Neural progenitor cell (in vitro differentiated cells): ENCODE measurements around the gene ANKFY1. TPM values are rescaled to one million over a fixed set of nuclear protein-coding genes. Genes with fewer than 3 reads are reported as not detected.

Experiments used
- DNase-seq: peaks from one replicate; pipeline ENCODE4 v3.0.0-alpha.2; 2016; ENCODE audit warnings: low spot score
- H2AFZ ChIP-seq: fragments of 200-600 bp; sonication (generic); replicated peaks from 2 replicates; pipeline ENCODE4 v1.6.1; 2016; ENCODE audit warnings: antibody characterized with exemption
- H3F3A ChIP-seq: fragments of 200-600 bp; sonication (generic); 2 replicates; pipeline ENCODE4 v1.6.1; 2016; ENCODE audit warnings: antibody characterized with exemption, low read depth
- H3K27ac ChIP-seq: fragments of 200-600 bp; sonication (generic); 2 replicates; pipeline ENCODE4 v1.5.1; 2016; ENCODE audit warnings: mild to moderate bottlenecking
- H3K27me3 ChIP-seq: fragments of 200-600 bp; sonication (generic); 2 replicates; pipeline ENCODE4 v1.6.1; 2016; ENCODE audit warnings: mild to moderate bottlenecking, moderate library complexity
- H3K36me3 ChIP-seq: fragments of 200-600 bp; sonication (generic); 2 replicates; pipeline ENCODE4 v1.5.1; 2016
- H3K4me1 ChIP-seq: fragments of 200-600 bp; sonication (generic); 2 replicates; pipeline ENCODE4 v1.6.1; 2016; ENCODE audit warnings: mixed run types
- H3K4me2 ChIP-seq: fragments of 200-600 bp; sonication (generic); 2 replicates; pipeline ENCODE4 v1.6.1; 2016
- H3K4me3 ChIP-seq: fragments of 200-600 bp; sonication (generic); 2 replicates; pipeline ENCODE4 v1.5.1; 2016
- H3K79me2 ChIP-seq: fragments of 200-600 bp; sonication (generic); 2 replicates; pipeline ENCODE4 v1.6.1; 2016; ENCODE audit warnings: low read depth
- H3K9ac ChIP-seq: fragments of 200-600 bp; sonication (generic); 2 replicates; pipeline ENCODE4 v1.6.1; 2016
- H3K9me3 ChIP-seq: fragments of 200-600 bp; sonication (generic); 2 replicates; pipeline ENCODE4 v1.5.1; 2016; ENCODE audit warnings: low read depth
- H4K20me1 ChIP-seq: fragments of 200-600 bp; sonication (generic); 2 replicates; pipeline ENCODE4 v1.6.1; 2016; ENCODE audit warnings: low read depth
- H3K27ac Mint-ChIP-seq: 3 replicates; pipeline ENCODE4 v1.8.0; 2021; ENCODE audit warnings: mixed read lengths
- H3K27me3 Mint-ChIP-seq: 2 replicates; pipeline ENCODE4 v1.8.0; 2022; ENCODE audit warnings: low read depth, mild to moderate bottlenecking, inconsistent platforms, moderate library complexity, mixed read lengths; ENCODE audit not compliant: insufficient read depth
- H3K36me3 Mint-ChIP-seq: 3 replicates; pipeline ENCODE4 v1.8.0; 2021; ENCODE audit warnings: mixed read lengths
- H3K4me1 Mint-ChIP-seq: 3 replicates; pipeline ENCODE4 v1.8.0; 2021; ENCODE audit warnings: mixed read lengths
- H3K4me3 Mint-ChIP-seq: 3 replicates; pipeline ENCODE4 v1.8.0; 2021; ENCODE audit warnings: mild to moderate bottlenecking, moderate library complexity, mixed read lengths
- H3K9me3 Mint-ChIP-seq: 3 replicates; pipeline ENCODE4 v1.8.0; 2020; ENCODE audit warnings: mixed read lengths
- EZH2 ChIP-seq: fragments of 200-600 bp; sonication (generic); IDR thresholded peaks from 2 replicates; pipeline ENCODE4 v1.6.1; 2017; ENCODE audit warnings: antibody characterized with exemption, mild to moderate bottlenecking, moderate library complexity
- EZH2phosphoT487 ChIP-seq: fragments of 200-600 bp; sonication (generic); IDR thresholded peaks from 2 replicates; pipeline ENCODE4 v1.6.1; 2017; ENCODE audit warnings: antibody characterized with exemption
- small RNA-seq: library from RNA; depleted of rRNA; stranded (forward); fragments of <200 nt; gene quantifications from one replicate; pipeline ENCODE3, GENCODE V24; 2015
- total RNA-seq: library from RNA; depleted of rRNA; stranded (reverse); fragments of >200 nt; gene quantifications from 2 replicates; pipeline ENCODE4 v1.2.3, GENCODE V29; 2015; ENCODE audit warnings: low replicate concordance
- TF ChIP-seq, protein P1 (sequence below): fragments of 200-600 bp; sonication (generic); IDR thresholded peaks from 2 replicates; pipeline ENCODE4 v1.5.1; 2017; ENCODE audit warnings: antibody characterized with exemption, mild to moderate bottlenecking

The ANKFY1 gene
- total RNA-seq, 1 donor from 2014 or later = 39.8 TPM

DNA sequence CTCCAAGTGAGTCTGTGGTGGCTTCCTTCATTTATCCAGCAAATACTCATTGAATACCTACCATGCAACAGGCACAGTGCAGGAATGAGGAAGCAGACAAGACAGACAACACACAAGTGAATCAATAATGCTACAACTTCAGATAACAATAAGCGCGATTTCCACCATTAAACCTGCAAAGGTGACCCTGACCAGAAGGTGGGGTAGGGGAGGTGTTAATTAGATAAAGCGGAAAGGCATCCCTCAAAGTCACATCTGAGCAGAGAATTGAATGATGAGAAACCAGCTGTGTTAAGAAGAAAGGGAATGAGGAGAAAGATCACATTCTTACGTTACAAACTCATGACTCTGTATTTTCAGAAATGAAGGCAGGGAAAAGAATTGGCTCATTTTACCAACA is 147.3 kb downstream of the ANKFY1 start:
- Mint-ChIP-seq H3K4me3 (no peak overlapping the region), H3K27me3 (no peaks in the 10 kb centered on the region), H3K36me3 (peaks cover 10% of the 10 kb centered on the region), H3K4me1 (no peaks in the 10 kb centered on the region), H3K27ac (no peak overlapping the region), H3K9me3 (no peaks in the 10 kb centered on the region)
- H3K4me2 ChIP-seq = no peak overlapping the region
- H3K36me3 ChIP-seq = no peaks in the 10 kb centered on the region
- no peaks in the 10 kb centered on the region for H3K79me2 ChIP-seq
- no peak overlapping the region for H3K9ac ChIP-seq
- H3K27me3 ChIP-seq = no peaks in the 10 kb centered on the region
- TF ChIP-seq EZH2phosphoT487 (no peak), EZH2 (no peak)
- TF ChIP-seq, protein P1, sequence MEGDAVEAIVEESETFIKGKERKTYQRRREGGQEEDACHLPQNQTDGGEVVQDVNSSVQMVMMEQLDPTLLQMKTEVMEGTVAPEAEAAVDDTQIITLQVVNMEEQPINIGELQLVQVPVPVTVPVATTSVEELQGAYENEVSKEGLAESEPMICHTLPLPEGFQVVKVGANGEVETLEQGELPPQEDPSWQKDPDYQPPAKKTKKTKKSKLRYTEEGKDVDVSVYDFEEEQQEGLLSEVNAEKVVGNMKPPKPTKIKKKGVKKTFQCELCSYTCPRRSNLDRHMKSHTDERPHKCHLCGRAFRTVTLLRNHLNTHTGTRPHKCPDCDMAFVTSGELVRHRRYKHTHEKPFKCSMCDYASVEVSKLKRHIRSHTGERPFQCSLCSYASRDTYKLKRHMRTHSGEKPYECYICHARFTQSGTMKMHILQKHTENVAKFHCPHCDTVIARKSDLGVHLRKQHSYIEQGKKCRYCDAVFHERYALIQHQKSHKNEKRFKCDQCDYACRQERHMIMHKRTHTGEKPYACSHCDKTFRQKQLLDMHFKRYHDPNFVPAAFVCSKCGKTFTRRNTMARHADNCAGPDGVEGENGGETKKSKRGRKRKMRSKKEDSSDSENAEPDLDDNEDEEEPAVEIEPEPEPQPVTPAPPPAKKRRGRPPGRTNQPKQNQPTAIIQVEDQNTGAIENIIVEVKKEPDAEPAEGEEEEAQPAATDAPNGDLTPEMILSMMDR = no peak
- no peaks in the 10 kb centered on the region for H3K9me3 ChIP-seq
- H3F3A ChIP-seq = no peaks in the 10 kb centered on the region
- no peak overlapping the region for H3K4me3 ChIP-seq
- H2AFZ ChIP-seq = no peak overlapping the region
- DNase-seq = no peak
- no peaks in the 10 kb centered on the region for H4K20me1 ChIP-seq
- no peak overlapping the region for H3K27ac ChIP-seq
- no peaks in the 10 kb centered on the region for H3K4me1 ChIP-seq

Small RNA genes within 50 kb of the gene (small RNA-seq; reads per million reads assigned to genes)
- gene RF00019 = not detected

Other genes starting within 250 kb of the ANKFY1 start
- gene ZZEF1, start 120.9 kb downstream of the ANKFY1 start, total RNA-seq = 10.8 and 17.3 TPM in 2 replicates
- 7.4 and 22.5 TPM in 2 replicates for gene CYB5D2, start 120.8 kb downstream of the ANKFY1 start, total RNA-seq
- 71.4 and 88.5 TPM in 2 replicates for gene UBE2G1, start 102.7 kb upstream of the ANKFY1 start, total RNA-seq
- not detected in 2 replicates for gene SPNS3, start 170.0 kb upstream of the ANKFY1 start, total RNA-seq
- gene SPNS2, start 234.9 kb upstream of the ANKFY1 start, total RNA-seq = 0.34 and 1.7 TPM in 2 replicates